CD4-positive, alpha-beta T cell treated with Interferon gamma for 1 hour (primary cell): ENCODE data around the gene EPB41L4A.

ENCODE experiments used
- DNase-seq: peaks from one replicate; pipeline ENCODE4 v3.0.0-alpha.2; 2020

The EPB41L4A gene

DNA sequence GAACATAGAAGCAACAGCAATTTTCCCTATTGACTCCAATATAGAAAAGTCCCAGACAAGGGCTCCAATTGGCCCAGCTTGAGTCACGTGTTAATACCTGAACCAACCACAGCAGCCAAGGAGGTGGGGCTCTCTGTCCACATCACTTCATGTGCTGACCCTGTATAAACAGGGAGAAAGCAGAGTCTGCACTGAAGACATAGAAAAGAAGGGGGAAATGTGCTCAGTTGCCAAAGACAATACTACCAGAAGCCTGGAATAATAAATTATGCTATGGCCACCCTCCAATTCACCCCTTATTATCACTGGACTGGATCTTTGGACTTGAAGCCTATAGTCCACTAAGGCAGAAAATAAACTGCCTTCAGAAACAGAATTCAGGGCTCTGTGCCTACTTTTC lies 275.4 kb downstream of the EPB41L4A start:
- no peak for DNase-seq

GRCh38 chr5:112142769-112143270 lies 276.3 kb downstream of the EPB41L4A start:
- DNase-seq, result no peak

DNA sequence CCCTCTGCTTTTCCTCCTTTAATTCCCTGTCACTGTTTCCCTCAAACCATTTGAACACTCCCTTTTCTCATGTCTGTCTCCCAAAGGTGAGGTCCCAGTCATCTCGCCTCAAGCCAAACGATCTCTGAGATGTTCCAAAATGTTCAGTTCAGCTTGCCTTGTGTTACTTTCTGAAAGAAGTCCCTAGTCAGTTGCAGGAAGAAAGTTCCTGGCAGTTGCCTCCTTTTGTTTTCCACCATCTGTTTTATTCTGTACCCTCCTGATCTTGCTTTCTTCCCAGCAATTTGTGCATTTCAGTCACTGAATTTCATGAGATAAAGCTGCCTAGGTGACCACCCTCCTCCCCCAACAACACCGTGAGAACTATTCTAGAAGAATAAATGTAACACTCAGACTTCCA lies 277.5 kb downstream of the EPB41L4A start:
- DNase-seq, result no peak

DNA sequence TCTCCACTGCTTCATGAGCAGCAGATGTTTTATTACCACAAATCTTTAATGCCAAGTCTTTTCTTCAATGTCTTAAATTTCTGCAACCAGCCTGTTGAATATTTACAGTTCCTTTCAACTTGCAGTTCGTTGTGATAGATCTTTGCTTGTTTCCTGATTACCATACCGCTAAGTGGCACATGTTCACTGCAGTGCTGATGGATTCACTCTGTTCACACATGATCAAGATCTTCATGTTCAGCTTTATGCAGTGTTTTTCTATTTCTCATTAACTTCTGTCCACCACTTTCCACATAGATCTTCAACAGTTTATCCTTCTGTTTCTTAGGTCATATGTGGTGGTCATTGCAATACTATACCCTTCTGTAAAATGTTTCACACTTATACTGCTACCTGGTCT lies 280.6 kb downstream of the EPB41L4A start:
- no peak for DNase-seq

GRCh38 chr5:112136773-112137172 lies 282.3 kb downstream of the EPB41L4A start:
- DNase-seq, result no peak

GRCh38 chr5:112127861-112128260 lies 291.2 kb downstream of the EPB41L4A start:
- DNase-seq, result no peak

DNA sequence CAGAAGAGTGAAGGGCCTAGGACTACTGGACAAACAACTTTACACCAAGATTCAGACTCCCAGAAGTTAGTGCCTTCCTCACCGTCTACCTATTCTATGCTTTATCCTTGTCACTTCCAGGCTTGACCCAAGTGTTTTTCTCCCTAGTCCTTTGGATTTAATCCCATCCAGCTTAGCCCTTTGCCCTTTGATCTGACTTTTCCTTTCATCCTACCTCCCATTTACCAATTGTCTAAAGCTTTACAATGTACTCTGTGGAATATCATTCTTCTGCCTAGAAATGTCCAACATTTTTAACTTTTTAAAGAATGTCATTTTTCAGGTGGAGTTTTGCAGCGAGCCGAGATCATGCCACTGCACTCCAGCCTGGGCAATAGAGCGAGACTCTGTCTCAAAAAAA lies 292.1 kb downstream of the EPB41L4A start:
- no peak for DNase-seq

DNA sequence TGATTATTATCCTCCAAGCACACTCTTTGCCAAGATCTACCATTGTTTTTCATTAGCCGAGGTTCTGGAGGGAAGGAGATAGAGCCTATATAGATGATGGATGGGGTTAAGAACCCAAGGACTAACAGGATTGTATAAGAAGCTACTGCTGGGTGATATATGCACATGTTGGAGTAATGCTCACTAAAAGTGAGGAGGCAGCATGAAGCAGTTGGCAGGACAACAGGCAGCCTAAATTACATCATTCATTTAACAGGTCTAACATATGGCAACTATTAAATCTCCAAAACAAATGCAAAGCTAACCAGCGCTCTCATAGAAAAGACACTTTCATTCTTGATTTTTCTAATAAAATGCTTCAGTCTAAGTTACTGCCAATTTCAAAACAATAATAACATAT lies 293.2 kb downstream of the EPB41L4A start:
- DNase-seq, result no peak

DNA sequence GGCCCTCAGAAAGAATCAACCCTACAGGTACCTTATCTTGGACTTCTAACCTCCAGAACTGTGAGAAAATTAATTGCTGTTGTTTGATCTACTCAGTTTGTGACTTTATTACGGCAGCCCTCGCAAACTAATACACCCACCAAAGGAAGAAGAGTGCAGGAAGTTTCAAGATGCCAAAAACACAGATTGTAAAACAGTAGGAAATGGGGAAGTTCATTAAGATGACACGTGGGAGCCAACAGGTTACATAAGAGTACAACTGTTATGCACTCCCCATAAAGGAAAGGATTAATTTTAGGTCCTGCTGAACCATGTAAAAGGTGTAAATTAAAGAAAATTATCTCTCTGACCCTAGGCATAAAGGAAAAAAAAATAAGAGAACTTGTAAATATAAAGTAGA lies 294.3 kb downstream of the EPB41L4A start:
- no peak for DNase-seq

- no peak for DNase-seq
Measured at GRCh38 chr5:112123086-112123485, 296.0 kb downstream of the EPB41L4A start.

DNA sequence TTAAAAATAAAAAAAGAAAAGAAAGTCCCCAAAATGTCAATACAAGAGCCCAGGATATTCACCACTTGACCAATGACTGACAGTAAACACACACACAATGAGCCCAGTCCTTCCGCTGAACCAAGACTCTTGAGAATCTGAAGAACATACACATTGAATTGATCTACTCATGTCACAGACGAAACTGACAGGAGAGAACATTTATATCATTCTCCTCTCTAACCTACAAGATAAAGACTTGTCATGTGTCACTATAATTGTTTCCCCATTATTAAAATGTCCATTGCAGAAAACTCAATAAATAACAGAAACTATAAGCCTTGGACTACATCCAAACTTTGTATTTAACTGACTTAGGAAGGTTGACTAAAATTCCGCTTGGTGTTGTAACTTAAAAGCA lies 296.7 kb downstream of the EPB41L4A start:
- no peak for DNase-seq

- DNase-seq, result no peak
Measured at GRCh38 chr5:112121258-112121657, 297.8 kb downstream of the EPB41L4A start.

GRCh38 chr5:112119969-112120368 lies 299.1 kb downstream of the EPB41L4A start:
- DNase-seq, result no peak

GRCh38 chr5:112119508-112119907 lies 299.6 kb downstream of the EPB41L4A start:
- no peak for DNase-seq

GRCh38 chr5:112117551-112117950 lies 301.5 kb downstream of the EPB41L4A start:
- DNase-seq, result no peak

GRCh38 chr5:112116371-112116770 lies 302.7 kb downstream of the EPB41L4A start:
- DNase-seq, result no peak

GRCh38 chr5:112113565-112113964 lies 305.5 kb downstream of the EPB41L4A start:
- no peak for DNase-seq
